Inferior parietal cortex (tissue), 1 donor: ENCODE measurements around the gene MEPE.
"Not testable (repeated sequence)": the region's sequence is repeated elsewhere in the genome, so short reads cannot be mapped to it uniquely, and the experiment has no call there.

Experiments used
- DNase-seq: peaks from one replicate; pipeline ENCODE4 v3.0.0-alpha.2; 2016; ENCODE audit errors: extremely low spot score

The MEPE gene

DNA sequence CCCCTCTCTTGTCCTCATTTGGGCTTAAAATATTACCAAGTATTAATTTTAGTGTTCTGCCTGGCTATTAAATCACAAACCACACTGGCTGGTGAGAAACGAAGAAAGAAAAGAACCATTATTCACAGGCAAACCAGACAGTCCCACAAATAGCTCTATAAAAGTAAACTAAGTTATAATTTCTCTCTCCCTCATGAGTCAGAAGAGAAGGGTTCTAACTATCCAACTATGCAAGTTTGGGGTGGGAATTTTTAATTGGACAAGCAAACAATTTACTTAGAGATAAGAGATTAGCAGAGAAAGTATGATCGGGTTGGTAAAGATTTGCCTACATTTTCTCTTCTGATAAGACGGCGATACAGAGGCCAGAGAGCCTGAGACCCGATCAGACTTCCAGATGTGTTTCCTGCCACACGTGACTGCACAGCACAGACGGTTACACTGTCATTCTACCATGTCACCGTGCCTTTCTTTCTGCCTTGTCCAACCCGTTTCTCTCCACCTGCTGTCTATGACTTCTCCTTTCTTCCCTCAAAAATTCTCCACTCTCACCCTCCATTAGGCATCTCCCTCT is 52.3 kb downstream of the MEPE start:
- no peak for DNase-seq

DNA sequence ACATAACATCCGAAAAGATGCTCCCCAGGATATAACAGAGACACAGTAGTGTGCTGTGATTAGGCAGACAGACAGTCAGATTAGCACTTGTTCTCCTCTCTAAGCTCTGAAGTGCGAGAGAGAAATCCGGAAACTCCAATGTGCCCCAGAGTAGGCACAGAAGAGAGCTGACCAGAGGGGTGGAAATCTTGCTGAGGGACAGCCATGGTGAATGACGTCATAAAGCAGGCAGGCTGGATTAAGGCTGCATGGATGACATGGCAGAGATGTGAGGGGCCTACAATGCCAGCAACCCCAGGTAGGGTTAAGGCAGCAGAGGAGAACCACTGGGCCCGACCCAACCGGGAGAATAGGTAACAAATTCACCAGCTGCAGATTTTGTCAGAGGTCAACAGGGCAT is 53.3 kb downstream of the MEPE start:
- no peak for DNase-seq

DNA sequence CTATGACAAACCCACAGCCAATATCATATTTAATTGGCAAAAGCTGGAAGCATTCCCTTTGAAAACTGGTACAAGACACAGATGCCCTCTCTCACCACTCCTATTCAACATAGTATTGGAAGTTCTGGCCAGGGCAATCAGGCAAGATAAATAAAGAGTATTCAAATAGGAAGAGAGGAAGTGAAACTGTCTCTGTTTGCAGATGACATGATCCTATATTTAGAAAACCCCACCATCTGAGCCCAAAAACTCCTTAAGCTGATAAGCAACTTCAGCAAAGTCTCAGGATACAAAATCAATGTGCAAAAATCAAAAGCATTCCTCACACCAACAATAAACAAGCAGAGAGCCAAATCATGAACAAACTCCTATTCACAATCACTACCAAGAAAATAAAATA is 58.0 kb downstream of the MEPE start:
- DNase-seq: not testable (repeated sequence)

DNA sequence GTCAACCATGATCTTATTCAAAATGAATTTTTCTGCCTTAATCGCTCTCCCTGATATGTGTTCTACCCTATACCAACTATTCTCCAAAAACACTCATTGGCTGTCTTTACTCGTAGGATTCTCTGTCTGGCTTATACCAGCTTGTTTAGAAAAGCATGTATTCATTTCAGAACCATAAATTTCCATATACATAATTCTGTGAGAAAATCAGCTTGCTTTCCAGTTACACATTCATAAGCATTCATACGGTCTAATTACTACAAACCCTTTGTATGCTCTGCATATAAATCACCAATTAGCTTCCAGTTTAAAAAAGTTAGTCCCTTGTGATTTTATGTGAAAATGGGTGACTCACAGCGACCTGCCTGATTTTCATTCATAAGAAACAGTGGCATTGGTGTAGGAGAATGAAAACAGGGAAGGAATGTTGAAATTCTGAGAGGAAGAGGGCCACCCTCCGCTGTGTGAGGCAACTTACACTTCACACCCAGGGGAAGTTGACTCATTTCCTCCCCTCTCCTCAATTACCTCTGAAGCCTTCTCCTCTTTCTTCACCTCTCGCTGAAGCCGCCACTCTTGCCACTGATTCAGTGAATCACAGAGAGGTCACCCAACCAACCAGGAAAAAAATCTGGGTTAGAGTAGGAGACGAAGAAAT is 63.3 kb downstream of the MEPE start:
- no peak for DNase-seq
